HepG2 (cell line): ENCODE measurements around the gene TCFL5. TPM values are rescaled to one million over a fixed set of nuclear protein-coding genes. Genes with fewer than 3 reads are reported as not detected.
A peak's percentile ranks its signal among the peaks of the same experiment; 100 is the strongest.

Experiments
- ATF7-NPFF ChIP-seq: sonication (generic); formaldehyde crosslinking; IDR thresholded peaks from 2 replicates; pipeline ENCODE4 v1.8.1; 2023; ENCODE audit warnings: mild to moderate bottlenecking, low read depth, missing genetic modification reagents, moderate library complexity
- CBX2 ChIP-seq, 2 experiments: fragments of 200-600 bp in 1 of 2; sonication (generic); formaldehyde crosslinking in 1 of 2; IDR thresholded peaks; 2 replicates each; pipeline versions ENCODE4 v1.7.0 to v1.8.1; 2018 to 2022; ENCODE audit warnings: low read depth in 2 of 2, low read length in 1 of 2, mild to moderate bottlenecking in 1 of 2, missing genetic modification reagents in 1 of 2
- GPN1 ChIP-seq: sonication (generic); formaldehyde crosslinking; IDR thresholded peaks from 2 replicates; pipeline ENCODE4 v1.5.1; 2020; ENCODE audit warnings: missing genetic modification reagents, borderline replicate concordance
- HDAC1 ChIP-seq: sonication (generic); formaldehyde crosslinking; IDR thresholded peaks from 2 replicates; pipeline ENCODE4 v1.5.1; 2020; ENCODE audit warnings: mild to moderate bottlenecking, missing genetic modification reagents
- HNRNPH1 ChIP-seq: fragments of 200-400 bp; formaldehyde crosslinking; optimal IDR thresholded peaks from 2 replicates; pipeline ENCODE3; 2017; ENCODE audit warnings: mild to moderate bottlenecking, low read depth, low read length
- MAFF ChIP-seq: IDR thresholded peaks from 2 replicates; pipeline ENCODE4 v1.6.1; 2011; ENCODE audit warnings: low read depth, low read length, improper control_type of control experiment
- MBNL3 ChIP-seq: fragments of 250-450 bp; sonication (Bioruptor Pico); conservative IDR thresholded peaks from 2 replicates; pipeline ENCODE4 v1.8.0; 2022; ENCODE audit warnings: mild to moderate bottlenecking, inconsistent platforms
- PHF21A ChIP-seq: sonication (generic); formaldehyde crosslinking; IDR thresholded peaks from 2 replicates; pipeline ENCODE4 v1.5.0; 2020; ENCODE audit warnings: mild to moderate bottlenecking, missing genetic modification reagents
- POLR2G ChIP-seq: fragments of 200-400 bp; formaldehyde crosslinking; IDR thresholded peaks from 2 replicates; pipeline ENCODE4 v1.6.1; 2018; ENCODE audit warnings: mild to moderate bottlenecking, low read depth, low read length, moderate library complexity
- RELA ChIP-seq: sonication (generic); formaldehyde crosslinking; IDR thresholded peaks from 2 replicates; pipeline ENCODE4 v1.4.0; 2020; ENCODE audit warnings: missing genetic modification reagents
- SALL2 ChIP-seq: sonication (generic); formaldehyde crosslinking; IDR thresholded peaks from 2 replicates; pipeline ENCODE4 v1.8.1; 2023; ENCODE audit warnings: mild to moderate bottlenecking, missing genetic modification reagents, inconsistent platforms
- TCF7 ChIP-seq: sonication (generic); IDR thresholded peaks from 2 replicates; pipeline ENCODE4 v1.6.1; 2016; ENCODE audit warnings: antibody characterized with exemption, low read depth
- YEATS4 ChIP-seq: sonication (generic); formaldehyde crosslinking; IDR thresholded peaks from 2 replicates; pipeline ENCODE4 v1.4.0; 2020; ENCODE audit warnings: missing genetic modification reagents, borderline replicate concordance
- ZNF205 ChIP-seq: IDR thresholded peaks from 2 replicates; pipeline ENCODE4 v1.6.1; 2018; ENCODE audit warnings: missing biosample characterization, missing genetic modification reagents
- ZNF660 ChIP-seq: sonication (generic); formaldehyde crosslinking; IDR thresholded peaks from 2 replicates; pipeline ENCODE4 v1.5.1; 2020; ENCODE audit warnings: mild to moderate bottlenecking, low read depth, missing genetic modification reagents, borderline replicate concordance
- ZNF7 ChIP-seq: IDR thresholded peaks from 2 replicates; pipeline ENCODE4 v1.6.1; 2016; ENCODE audit warnings: missing biosample characterization, missing genetic modification reagents
- polyA plus RNA-seq, 8 experiments: library from polyadenylated mRNA; depleted of rRNA in 3 of 8; stranded (reverse) in 7 of 8; unstranded in 1 of 8; fragments of >200 nt; fragmentation: Illumina TruSeq in 4 of 8; extraction: Trizol in 4 of 8; gene quantifications; 2 replicates each; pipeline versions ENCODE4 v1.2.1 to v1.2.3, GENCODE V29; 2011 to 2016; ENCODE audit warnings: low read depth in 4 of 8, missing spikeins in 1 of 8, mixed read lengths in 1 of 8; ENCODE audit not compliant: insufficient read depth in 1 of 8
- total RNA-seq, 5 experiments: library from RNA; depleted of rRNA; stranded (reverse); fragments of >200 nt; fragmentation: Illumina TruSeq; extraction: Trizol; gene quantifications; 2 replicates each; pipeline ENCODE4 v1.2.3, GENCODE V29; 2016; ENCODE audit warnings: low read depth in 1 of 5
- TF ChIP-seq, protein P1 (sequence below): sonication (generic); formaldehyde crosslinking; IDR thresholded peaks from 2 replicates; pipeline ENCODE4 v1.4.0; 2020; ENCODE audit warnings: missing genetic modification reagents; ENCODE audit errors: not compliant biosample characterization
- TF ChIP-seq, protein P2 (sequence below): IDR thresholded peaks from 2 replicates; pipeline ENCODE4 v1.6.1; 2016; ENCODE audit warnings: missing compliant biosample characterization, missing genetic modification reagents, borderline replicate concordance
- TF ChIP-seq, protein P3 (sequence below): sonication (generic); formaldehyde crosslinking; IDR thresholded peaks from 2 replicates; pipeline ENCODE4 v1.8.1; 2022; ENCODE audit warnings: mild to moderate bottlenecking, missing genetic modification reagents
- TF ChIP-seq, protein P4 (sequence below): sonication (generic); formaldehyde crosslinking; IDR thresholded peaks from 2 replicates; pipeline ENCODE4 v1.4.0; 2020; ENCODE audit warnings: mild to moderate bottlenecking, low read depth, missing genetic modification reagents
- TF ChIP-seq, protein P5 (sequence below): sonication (generic); formaldehyde crosslinking; IDR thresholded peaks from 2 replicates; pipeline ENCODE4 v1.4.0; 2020; ENCODE audit warnings: missing genetic modification reagents, low read depth, mild to moderate bottlenecking, borderline replicate concordance
- TF ChIP-seq, protein P6 (sequence below): sonication (generic); IDR thresholded peaks from 2 replicates; pipeline ENCODE4 v1.6.1; 2016; ENCODE audit warnings: low read depth, borderline replicate concordance

Gene TCFL5
- total and polyA plus RNA-seq, 2 of the 13 experiments (the other 11 are each of a cell fraction or from before 2014, with no cell fraction given): 14.8 to 20.0 TPM

DNA sequence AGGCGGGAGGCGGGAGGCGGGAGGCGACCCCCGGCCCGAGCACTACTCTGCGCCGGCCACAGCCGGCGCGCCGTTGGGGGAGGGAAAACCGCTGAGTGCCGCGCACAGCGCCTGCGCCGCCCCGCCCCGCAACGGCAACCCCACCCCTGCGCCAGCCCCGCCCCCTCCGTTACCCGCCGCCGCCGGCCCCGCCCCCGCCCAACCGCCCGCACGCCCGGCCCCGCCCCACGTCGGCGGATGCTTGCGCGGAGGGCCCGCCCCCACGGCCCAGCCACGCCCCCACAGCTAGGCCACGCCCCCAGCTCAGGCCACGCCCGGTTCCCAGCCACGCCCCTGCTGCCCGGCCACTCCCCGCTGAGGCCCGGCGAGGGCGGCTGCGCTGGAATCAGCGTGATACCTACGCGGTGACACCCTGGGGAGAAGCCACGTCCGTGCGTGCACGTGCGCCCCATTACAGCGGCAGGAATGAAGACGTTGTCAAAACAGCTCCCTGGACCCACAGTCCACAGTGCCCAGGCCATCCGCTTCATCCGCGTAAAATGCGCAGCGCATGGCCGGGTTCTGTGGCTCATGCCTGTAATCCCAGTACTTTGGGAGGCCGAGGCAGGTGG, at the start of gene TCFL5 (continued):
- TF ChIP-seq MBNL3 (CRISPR knock-in tag) (no peak), RELA (CRISPR knock-in tag) (no peak), HNRNPH1 (no peak), MAFF (no peak), TCF7 (no peak), HDAC1 (peak; percentile 91), POLR2G (peak; percentile 60; the same call in 1 of the 2 replicates), SALL2 (CRISPR knock-in tag) (peak; percentile 93; the same call in 1 of the 2 replicates), PHF21A (peak; percentile 72; the same call in 1 of the 2 replicates), GPN1 (CRISPR knock-in tag) (peak; percentile 85; the same call in 1 of the 2 replicates), ATF7-NPFF (CRISPR knock-in tag) (peak; percentile 96), ZNF660 (CRISPR knock-in tag) (no peak), CBX2 (IDR thresholded peaks at IDR 0.05; ENCODE audit: low read depth, low read length) (no peak), CBX2 (CRISPR knock-in tag; IDR thresholded peaks at IDR 0.05; ENCODE audit: low read depth) (no peak; the same call in 1 of the 2 replicates), ZNF7 (CRISPR knock-in tag) (peak; percentile 33; the same call in 1 of the 2 replicates), YEATS4 (CRISPR knock-in tag) (peak; percentile 93), ZNF205 (CRISPR knock-in tag) (peak; percentile 92)
- TF ChIP-seq, protein P1, sequence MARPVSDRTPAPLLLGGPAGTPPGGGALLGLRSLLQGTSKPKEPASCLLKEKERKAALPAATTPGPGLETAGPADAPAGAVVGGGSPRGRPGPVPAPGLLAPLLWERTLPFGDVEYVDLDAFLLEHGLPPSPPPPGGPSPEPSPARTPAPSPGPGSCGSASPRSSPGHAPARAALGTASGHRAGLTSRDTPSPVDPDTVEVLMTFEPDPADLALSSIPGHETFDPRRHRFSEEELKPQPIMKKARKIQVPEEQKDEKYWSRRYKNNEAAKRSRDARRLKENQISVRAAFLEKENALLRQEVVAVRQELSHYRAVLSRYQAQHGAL: peak; percentile 92
- TF ChIP-seq, protein P2, sequence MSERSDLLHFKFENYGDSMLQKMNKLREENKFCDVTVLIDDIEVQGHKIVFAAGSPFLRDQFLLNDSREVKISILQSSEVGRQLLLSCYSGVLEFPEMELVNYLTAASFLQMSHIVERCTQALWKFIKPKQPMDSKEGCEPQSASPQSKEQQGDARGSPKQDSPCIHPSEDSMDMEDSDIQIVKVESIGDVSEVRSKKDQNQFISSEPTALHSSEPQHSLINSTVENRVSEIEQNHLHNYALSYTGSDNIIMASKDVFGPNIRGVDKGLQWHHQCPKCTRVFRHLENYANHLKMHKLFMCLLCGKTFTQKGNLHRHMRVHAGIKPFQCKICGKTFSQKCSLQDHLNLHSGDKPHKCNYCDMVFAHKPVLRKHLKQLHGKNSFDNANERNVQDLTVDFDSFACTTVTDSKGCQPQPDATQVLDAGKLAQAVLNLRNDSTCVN: peak; percentile 91; the same call in 1 of the 2 replicates
- TF ChIP-seq, protein P3, sequence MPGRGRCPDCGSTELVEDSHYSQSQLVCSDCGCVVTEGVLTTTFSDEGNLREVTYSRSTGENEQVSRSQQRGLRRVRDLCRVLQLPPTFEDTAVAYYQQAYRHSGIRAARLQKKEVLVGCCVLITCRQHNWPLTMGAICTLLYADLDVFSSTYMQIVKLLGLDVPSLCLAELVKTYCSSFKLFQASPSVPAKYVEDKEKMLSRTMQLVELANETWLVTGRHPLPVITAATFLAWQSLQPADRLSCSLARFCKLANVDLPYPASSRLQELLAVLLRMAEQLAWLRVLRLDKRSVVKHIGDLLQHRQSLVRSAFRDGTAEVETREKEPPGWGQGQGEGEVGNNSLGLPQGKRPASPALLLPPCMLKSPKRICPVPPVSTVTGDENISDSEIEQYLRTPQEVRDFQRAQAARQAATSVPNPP (CRISPR knock-in tag): peak; percentile 86; the same call in 1 of the 2 replicates
- TF ChIP-seq, protein P4, sequence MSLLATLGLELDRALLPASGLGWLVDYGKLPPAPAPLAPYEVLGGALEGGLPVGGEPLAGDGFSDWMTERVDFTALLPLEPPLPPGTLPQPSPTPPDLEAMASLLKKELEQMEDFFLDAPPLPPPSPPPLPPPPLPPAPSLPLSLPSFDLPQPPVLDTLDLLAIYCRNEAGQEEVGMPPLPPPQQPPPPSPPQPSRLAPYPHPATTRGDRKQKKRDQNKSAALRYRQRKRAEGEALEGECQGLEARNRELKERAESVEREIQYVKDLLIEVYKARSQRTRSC (CRISPR knock-in tag): peak; percentile 91; the same call in 1 of the 2 replicates
- TF ChIP-seq, protein P5, sequence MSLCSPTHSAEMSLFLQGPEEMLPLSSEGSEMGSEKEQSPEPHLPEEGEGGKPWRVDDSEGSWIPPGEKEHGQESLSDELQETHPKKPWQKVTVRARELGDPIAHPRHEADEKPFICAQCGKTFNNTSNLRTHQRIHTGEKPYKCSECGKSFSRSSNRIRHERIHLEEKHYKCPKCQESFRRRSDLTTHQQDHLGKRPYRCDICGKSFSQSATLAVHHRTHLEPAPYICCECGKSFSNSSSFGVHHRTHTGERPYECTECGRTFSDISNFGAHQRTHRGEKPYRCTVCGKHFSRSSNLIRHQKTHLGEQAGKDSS (CRISPR knock-in tag): peak; percentile 90; the same call in 1 of the 2 replicates
- TF ChIP-seq, protein P6, sequence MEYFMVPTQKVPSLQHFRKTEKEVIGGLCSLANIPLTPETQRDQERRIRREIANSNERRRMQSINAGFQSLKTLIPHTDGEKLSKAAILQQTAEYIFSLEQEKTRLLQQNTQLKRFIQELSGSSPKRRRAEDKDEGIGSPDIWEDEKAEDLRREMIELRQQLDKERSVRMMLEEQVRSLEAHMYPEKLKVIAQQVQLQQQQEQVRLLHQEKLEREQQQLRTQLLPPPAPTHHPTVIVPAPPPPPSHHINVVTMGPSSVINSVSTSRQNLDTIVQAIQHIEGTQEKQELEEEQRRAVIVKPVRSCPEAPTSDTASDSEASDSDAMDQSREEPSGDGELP: 0 out of 2 replicates have a peak, but pooled peaks have one; percentile 8
